ENCODE results near the gene STAT5B. TPM values are rescaled to one million over a fixed set of nuclear protein-coding genes. Genes with fewer than 3 reads are reported as not detected.
A peak's percentile ranks its signal among the peaks of the same experiment; 100 is the strongest.

STAT5B gene
- polyA plus RNA-seq, 3 donors, result 28.5 to 103 (median 47.9) TPM

GRCh38 chr17:42315402-42316156 is 39.4 kb upstream of the STAT5B start:
- H4K20me1 ChIP-seq (ENCODE audit: insufficient read depth, low read length), result peaks cover 90% of the 10 kb centered on the region
- no peaks in the 10 kb centered on the region for H3K27me3 ChIP-seq (ENCODE audit: control insufficient read depth in 2 of 2, insufficient read depth in 2 of 2, low read length in 2 of 2)
- TF ChIP-seq CTCF (IDR thresholded peaks at IDR 0.05), result no peak
- Mint-ChIP-seq H3K4me1 (peaks cover 51% of the 10 kb centered on the region), H3K4me3 (peak overlapping the region in 1 of 2 donors; percentile 30), H3K27me3 (ENCODE audit: low read depth in 3 of 3) (peaks cover 1 to 2% (median 1%) of the 10 kb centered on the region in 3 donors), H3K9me3 (no peaks in the 10 kb centered on the region), H3K27ac (peak overlapping the region; percentile 18 to 88 (median 66)), H3K36me3 (peaks cover 58 to 87% of the 10 kb centered on the region in 2 donors)
- peak in 1 of 3 donors; percentile 22 for DNase-seq
- no peaks in the 10 kb centered on the region for H3K79me2 ChIP-seq (ENCODE audit: insufficient read depth, low read length)
- no peak overlapping the region for H3K4me2 ChIP-seq (replicated peaks; ENCODE audit: extremely low read depth, low read length, poor library complexity, severe bottlenecking)
- peak overlapping the region in 1 of 2 donors; percentile 20 for H3K27ac ChIP-seq (ENCODE audit: low read depth in 1 of 2, low read length in 2 of 2)
- H3K36me3 ChIP-seq (replicated peaks in 1 of 2; ENCODE audit: control insufficient read depth in 1 of 2, insufficient read depth in 2 of 2, low read length in 2 of 2), result peaks cover 64 to 83% of the 10 kb centered on the region in 2 donors
- H3K9ac ChIP-seq (ENCODE audit: insufficient read depth, low read length, poor library complexity, severe bottlenecking), result no peak overlapping the region
- H2AFZ ChIP-seq (ENCODE audit: insufficient read depth, low read depth, low read length, poor library complexity, severe bottlenecking), result no peak overlapping the region
- H3K9me3 ChIP-seq (replicated peaks in 1 of 2; ENCODE audit: control insufficient read depth in 1 of 2, insufficient read depth in 1 of 2, low read length in 2 of 2), result no peaks in the 10 kb centered on the region
- intact Hi-C loops (cut with micrococcal nuclease), result no loop called here
- whole genome bisulfite sequencing (ENCODE audit: insufficient coverage), result 41% methylated on average over 9 of the region's 10 CpGs
- H3K4me3 ChIP-seq (replicated peaks in 1 of 3; ENCODE audit: low read depth in 2 of 3, low read length in 3 of 3), result no peak overlapping the region
- H3K4me1 ChIP-seq (ENCODE audit: control insufficient read depth in 1 of 2, insufficient read depth in 2 of 2, low read length in 2 of 2), result peaks cover 34 to 45% of the 10 kb centered on the region in 2 donors

- no peak overlapping the region for H3K4me3 Mint-ChIP-seq
- no peak for TF ChIP-seq CTCF (IDR thresholded peaks at IDR 0.05)
- H3K27me3 Mint-ChIP-seq (ENCODE audit: low read depth in 3 of 3), result peaks cover 1 to 2% (median 1%) of the 10 kb centered on the region in 3 donors
- peaks cover 0 to 3% (median 0%) of the 10 kb centered on the region in 7 donors for H3K9me3 Mint-ChIP-seq
- no peaks in the 10 kb centered on the region for H3K27me3 ChIP-seq (ENCODE audit: control insufficient read depth in 2 of 2, insufficient read depth in 2 of 2, low read length in 2 of 2)
- H3K27ac Mint-ChIP-seq, result peak overlapping the region in 2 of 7 donors; percentile 5 to 26
- no peak overlapping the region for H3K4me2 ChIP-seq (replicated peaks; ENCODE audit: extremely low read depth, low read length, poor library complexity, severe bottlenecking)
- no peak overlapping the region for H2AFZ ChIP-seq (ENCODE audit: insufficient read depth, low read depth, low read length, poor library complexity, severe bottlenecking)
- H3K27ac ChIP-seq (ENCODE audit: low read depth in 1 of 2, low read length in 2 of 2), result no peak overlapping the region
- H4K20me1 ChIP-seq (ENCODE audit: insufficient read depth, low read length), result peaks cover 95% of the 10 kb centered on the region
- peaks cover 69 to 83% of the 10 kb centered on the region in 2 donors for H3K36me3 ChIP-seq (replicated peaks in 1 of 2; ENCODE audit: control insufficient read depth in 1 of 2, insufficient read depth in 2 of 2, low read length in 2 of 2)
- no peak overlapping the region for H3K9ac ChIP-seq (ENCODE audit: insufficient read depth, low read length, poor library complexity, severe bottlenecking)
- peaks cover 65 to 87% of the 10 kb centered on the region in 2 donors for H3K36me3 Mint-ChIP-seq
- peaks cover 31 to 41% of the 10 kb centered on the region in 2 donors for H3K4me1 ChIP-seq (ENCODE audit: control insufficient read depth in 1 of 2, insufficient read depth in 2 of 2, low read length in 2 of 2)
- H3K79me2 ChIP-seq (ENCODE audit: insufficient read depth, low read length), result no peaks in the 10 kb centered on the region
- intact Hi-C loops (cut with micrococcal nuclease), result no loop called here
- 91% methylated on average over 10 of the region's 14 CpGs for WGBS (ENCODE audit: insufficient coverage)
- peaks cover 41% of the 10 kb centered on the region for H3K4me1 Mint-ChIP-seq
- H3K4me3 ChIP-seq (replicated peaks in 1 of 3; ENCODE audit: low read depth in 2 of 3, low read length in 3 of 3), result no peak overlapping the region
- no peak for DNase-seq
- H3K9me3 ChIP-seq (replicated peaks in 1 of 2; ENCODE audit: control insufficient read depth in 1 of 2, insufficient read depth in 1 of 2, low read length in 2 of 2), result no peaks in the 10 kb centered on the region
Observed at GRCh38 chr17:42313773-42314566, 37.8 kb upstream of the STAT5B start.
